HG03103 (cell line): Measurements from ENCODE around the gene SLC37A1.

Experiments used
- ATAC-seq: cut with Tn5 transposase; IDR thresholded peaks from one replicate; pipeline ENCODE4 v1.9.1; 2021; ENCODE audit warnings: low read depth; ENCODE audit not compliant: unreplicated experiment

SLC37A1 gene

GRCh38 chr21:42556960-42557359 is 43.3 kb downstream of the SLC37A1 start:
- ATAC-seq, result no peak

GRCh38 chr21:42557420-42557819 is 43.8 kb downstream of the SLC37A1 start:
- no peak for ATAC-seq

GRCh38 chr21:42558368-42558767 is 44.7 kb downstream of the SLC37A1 start:
- no peak for ATAC-seq

- no peak for ATAC-seq
Observed at GRCh38 chr21:42558846-42559245, 45.2 kb downstream of the SLC37A1 start.

GRCh38 chr21:42559326-42559725 is 45.7 kb downstream of the SLC37A1 start:
- no peak for ATAC-seq

- ATAC-seq, result no peak
Observed at GRCh38 chr21:42560517-42561179, 47.0 kb downstream of the SLC37A1 start.

- peak; percentile 60 for ATAC-seq
Observed at GRCh38 chr21:42561762-42562650, 48.4 kb downstream of the SLC37A1 start.

GRCh38 chr21:42562816-42563215 is 49.2 kb downstream of the SLC37A1 start:
- no peak for ATAC-seq

GRCh38 chr21:42563261-42563660 is 49.6 kb downstream of the SLC37A1 start:
- ATAC-seq, result no peak

GRCh38 chr21:42563686-42564085 is 50.0 kb downstream of the SLC37A1 start:
- ATAC-seq, result no peak

- no peak for ATAC-seq
Observed at GRCh38 chr21:42564561-42564971, 50.9 kb downstream of the SLC37A1 start.

- ATAC-seq, result no peak
Observed at GRCh38 chr21:42565206-42565810, 51.7 kb downstream of the SLC37A1 start.

- no peak for ATAC-seq
Observed at GRCh38 chr21:42565886-42566523, 52.4 kb downstream of the SLC37A1 start.

GRCh38 chr21:42566524-42567213 is 53.0 kb downstream of the SLC37A1 start:
- ATAC-seq, result no peak

GRCh38 chr21:42567214-42567555 is 53.5 kb downstream of the SLC37A1 start:
- ATAC-seq, result no peak

GRCh38 chr21:42567861-42568260 is 54.2 kb downstream of the SLC37A1 start:
- ATAC-seq, result no peak

- no peak for ATAC-seq
Observed at GRCh38 chr21:42568376-42568775, 54.7 kb downstream of the SLC37A1 start.

- ATAC-seq, result no peak
Observed at GRCh38 chr21:42568866-42569731, 55.4 kb downstream of the SLC37A1 start.

- no peak for ATAC-seq
Observed at GRCh38 chr21:42569732-42570301, 56.2 kb downstream of the SLC37A1 start.
